Thoracic aorta (tissue), 2 donors: ENCODE results near the gene TAGLN2. TPM values are rescaled to one million over a fixed set of nuclear protein-coding genes. Genes with fewer than 3 reads are reported as not detected.
A peak's percentile ranks its signal among the peaks of the same experiment; 100 is the strongest.
"Not testable (repeated sequence)": the region's sequence is repeated elsewhere in the genome, so short reads cannot be mapped to it uniquely, and the experiment has no call there.

Source experiments
- ATAC-seq: fragments of 150-250 bp; one replicate; pipeline ENCODE4 v1.8.0; 2017; ENCODE audit warnings: low read depth; ENCODE audit not compliant: insufficient number of reproducible peaks, low FRiP score
- DNase-seq: peaks from one replicate; pipeline ENCODE4 v3.0.0-alpha.2; 2020; ENCODE audit warnings: low spot score
- H3K27ac ChIP-seq, 2 donors: fragments of 200-600 bp; sonication (generic); 1 replicate in 1 of 2; 2 replicates in 1 of 2; pipeline ENCODE4 v1.5.1; 2016; ENCODE audit warnings: mild to moderate bottlenecking in 2 of 2, moderate library complexity in 2 of 2
- H3K27me3 ChIP-seq: fragments of 200-600 bp; sonication (generic); replicated peaks from 2 replicates; pipeline ENCODE4 v1.6.0; 2016; ENCODE audit warnings: mild to moderate bottlenecking; ENCODE audit not compliant: insufficient read depth
- H3K36me3 ChIP-seq: fragments of 200-600 bp; sonication (generic); one replicate; pipeline ENCODE4 v1.5.1; 2016
- H3K4me1 ChIP-seq, 2 donors: fragments of 200-600 bp; sonication (generic); 1 replicate in 1 of 2; 2 replicates in 1 of 2; pipeline versions ENCODE4 v1.5.1 to v1.6.0; 2016; ENCODE audit warnings: low read depth in 2 of 2, mild to moderate bottlenecking in 1 of 2; ENCODE audit not compliant: control insufficient read depth in 1 of 2
- H3K4me3 ChIP-seq: fragments of 200-600 bp; sonication (generic); 2 replicates; pipeline ENCODE4 v1.5.1; 2016; ENCODE audit warnings: mild to moderate bottlenecking
- H3K9me3 ChIP-seq: fragments of 200-600 bp; sonication (generic); 2 replicates; pipeline ENCODE4 v1.5.1; 2016
- total RNA-seq, 2 donors: library from RNA; depleted of rRNA; stranded (reverse); fragments of >200 nt; gene quantifications; one replicate each; pipeline versions ENCODE4 v1.1.0 to v1.2.3, GENCODE V29; 2016
- TF ChIP-seq, protein P1 (sequence below): fragments of 200-600 bp; sonication (generic); IDR thresholded peaks from one replicate; pipeline ENCODE4 v1.5.1; 2019; ENCODE audit warnings: antibody characterized with exemption

Gene TAGLN2
- total RNA-seq, 2 donors from 2014 or later = 298 to 352 TPM

DNA sequence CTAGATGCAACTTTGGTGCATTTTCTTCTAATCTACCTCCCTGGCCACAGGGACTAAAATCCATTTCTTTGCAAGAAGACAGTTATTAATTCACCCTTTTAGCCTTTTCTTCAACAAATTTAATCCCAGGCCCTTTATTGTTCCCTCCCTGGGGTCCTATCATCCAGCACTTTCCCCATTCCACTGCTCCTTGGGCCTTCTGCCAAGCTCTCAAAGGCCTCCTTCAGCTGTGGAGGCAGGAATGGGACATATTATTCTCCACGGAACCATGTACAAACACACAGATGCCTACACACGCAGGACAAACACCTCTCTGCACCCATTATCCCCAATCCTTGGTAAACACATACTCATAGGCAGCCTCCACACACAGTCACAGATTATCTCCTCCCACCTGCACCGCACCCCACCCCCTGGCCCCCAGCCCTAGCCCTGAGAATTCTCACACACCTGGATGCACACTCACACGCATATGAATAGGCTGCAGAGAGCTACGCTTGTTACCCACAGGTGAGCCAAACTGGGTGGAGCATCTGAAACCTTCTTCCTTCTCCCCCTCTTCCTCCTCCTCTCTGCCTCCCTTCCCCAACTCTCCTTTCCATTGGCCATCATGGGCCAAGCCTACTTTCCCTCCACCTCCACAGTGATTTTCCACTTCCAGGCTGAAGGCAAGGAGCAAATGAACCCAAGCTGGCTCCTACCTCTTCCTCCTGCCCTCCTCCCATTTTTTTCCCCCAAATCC is 11.7 kb downstream of the TAGLN2 start:
- Histone ChIP-seq H3K27me3 (no peaks in the 10 kb centered on the region), H3K27ac (no peak overlapping the region), H3K4me1 (peaks cover 17 to 55% of the 10 kb centered on the region in 2 donors), H3K36me3 (peaks cover 12% of the 10 kb centered on the region), H3K9me3 (no peaks in the 10 kb centered on the region), H3K4me3 (no peak overlapping the region)
- no peak for DNase-seq
- no peak for ATAC-seq
- TF ChIP-seq, protein P1, sequence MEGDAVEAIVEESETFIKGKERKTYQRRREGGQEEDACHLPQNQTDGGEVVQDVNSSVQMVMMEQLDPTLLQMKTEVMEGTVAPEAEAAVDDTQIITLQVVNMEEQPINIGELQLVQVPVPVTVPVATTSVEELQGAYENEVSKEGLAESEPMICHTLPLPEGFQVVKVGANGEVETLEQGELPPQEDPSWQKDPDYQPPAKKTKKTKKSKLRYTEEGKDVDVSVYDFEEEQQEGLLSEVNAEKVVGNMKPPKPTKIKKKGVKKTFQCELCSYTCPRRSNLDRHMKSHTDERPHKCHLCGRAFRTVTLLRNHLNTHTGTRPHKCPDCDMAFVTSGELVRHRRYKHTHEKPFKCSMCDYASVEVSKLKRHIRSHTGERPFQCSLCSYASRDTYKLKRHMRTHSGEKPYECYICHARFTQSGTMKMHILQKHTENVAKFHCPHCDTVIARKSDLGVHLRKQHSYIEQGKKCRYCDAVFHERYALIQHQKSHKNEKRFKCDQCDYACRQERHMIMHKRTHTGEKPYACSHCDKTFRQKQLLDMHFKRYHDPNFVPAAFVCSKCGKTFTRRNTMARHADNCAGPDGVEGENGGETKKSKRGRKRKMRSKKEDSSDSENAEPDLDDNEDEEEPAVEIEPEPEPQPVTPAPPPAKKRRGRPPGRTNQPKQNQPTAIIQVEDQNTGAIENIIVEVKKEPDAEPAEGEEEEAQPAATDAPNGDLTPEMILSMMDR = no peak

DNA sequence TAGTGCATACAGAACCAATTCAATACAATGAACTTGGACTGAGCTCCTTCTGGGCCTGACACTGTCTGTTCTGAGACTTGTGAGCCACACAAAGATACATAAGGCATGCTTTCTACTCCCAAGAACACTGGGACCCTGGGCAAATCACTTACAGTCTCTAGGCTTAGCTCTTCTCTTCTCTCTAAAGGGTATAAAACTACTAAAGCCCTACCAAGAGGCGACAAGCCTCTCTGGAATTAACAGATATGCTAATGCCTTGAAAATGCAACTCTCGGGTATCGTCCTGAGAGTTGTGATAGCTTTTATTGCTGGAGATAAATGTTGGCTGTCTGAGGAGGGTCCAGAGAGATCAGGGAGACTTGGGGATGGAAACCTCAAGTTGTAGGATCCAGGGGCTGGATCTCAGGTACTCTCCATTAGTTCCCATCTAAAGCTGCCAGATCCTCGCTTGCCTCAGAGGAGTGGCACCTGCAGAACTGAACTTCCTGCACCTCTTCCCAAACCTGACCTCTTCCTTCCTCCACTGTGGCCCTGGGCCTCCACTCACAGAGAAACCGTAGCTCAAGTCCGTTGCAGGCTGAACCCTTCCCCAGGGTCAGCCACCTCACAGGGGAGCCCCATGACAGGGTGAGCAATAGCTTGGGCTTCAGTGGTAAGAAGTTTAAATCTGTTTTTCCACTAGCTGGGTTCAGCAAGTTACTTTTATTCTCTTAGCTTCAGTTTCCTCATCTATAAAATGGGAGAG is 13.8 kb downstream of the TAGLN2 start:
- no peak for DNase-seq
- Histone ChIP-seq H3K9me3 (no peaks in the 10 kb centered on the region), H3K4me1 (peaks cover 12 to 35% of the 10 kb centered on the region in 2 donors), H3K4me3 (no peak overlapping the region), H3K36me3 (no peaks in the 10 kb centered on the region), H3K27ac (peak overlapping the region; percentile 30 to 75), H3K27me3 (no peaks in the 10 kb centered on the region)
- TF ChIP-seq, protein P1 = no peak
- ATAC-seq = no peak

DNA sequence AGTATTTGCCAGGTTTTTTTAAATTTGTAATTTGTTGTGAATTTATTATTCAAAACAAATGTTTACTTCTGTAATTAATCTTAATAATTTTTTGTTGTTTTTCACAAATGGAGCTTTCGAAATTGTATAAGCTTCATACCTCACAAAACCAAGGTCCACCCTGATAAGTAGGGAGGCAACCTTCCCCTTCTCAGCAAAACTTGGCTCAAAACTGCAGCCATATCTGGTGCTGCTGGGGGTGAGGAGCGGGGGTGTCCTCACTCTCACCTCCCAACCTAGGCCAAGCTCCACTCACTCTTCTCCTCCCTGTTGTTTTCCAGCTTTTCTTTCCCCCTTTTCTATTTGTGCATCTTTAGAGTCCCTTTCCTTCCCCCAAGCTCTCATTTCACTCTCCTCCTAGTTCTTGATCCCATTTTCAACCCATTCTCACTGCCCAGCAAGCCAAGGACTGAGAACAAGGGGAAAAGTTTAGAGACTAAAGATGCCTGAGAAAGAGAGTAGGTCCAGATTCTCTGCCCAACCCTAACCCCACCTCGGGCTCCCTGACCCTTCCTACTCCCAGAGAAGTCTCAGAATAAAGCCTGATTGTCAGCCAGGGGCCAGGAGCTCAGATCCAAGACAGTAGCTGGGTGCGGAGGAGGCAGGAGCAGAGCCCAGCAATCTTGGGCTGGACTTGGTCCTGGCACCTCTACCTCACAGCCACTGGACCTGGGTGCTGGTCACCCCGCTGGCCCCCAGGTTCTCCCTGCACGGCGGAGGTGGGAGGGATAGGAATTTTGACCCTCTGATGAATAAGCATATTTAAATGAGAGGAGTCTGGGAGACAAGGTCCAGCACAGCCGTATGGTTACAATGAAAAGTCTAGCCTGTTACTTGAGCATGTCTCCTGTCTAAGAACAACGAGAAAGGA is 17.0 kb downstream of the TAGLN2 start:
- Histone ChIP-seq H3K4me1 (peaks cover 10 to 20% of the 10 kb centered on the region in 2 donors), H3K36me3 (no peaks in the 10 kb centered on the region), H3K27ac (no peak overlapping the region), H3K9me3 (no peaks in the 10 kb centered on the region), H3K4me3 (no peak overlapping the region), H3K27me3 (no peaks in the 10 kb centered on the region)
- TF ChIP-seq, protein P1 = no peak
- no peak for DNase-seq
- no peak for ATAC-seq

DNA sequence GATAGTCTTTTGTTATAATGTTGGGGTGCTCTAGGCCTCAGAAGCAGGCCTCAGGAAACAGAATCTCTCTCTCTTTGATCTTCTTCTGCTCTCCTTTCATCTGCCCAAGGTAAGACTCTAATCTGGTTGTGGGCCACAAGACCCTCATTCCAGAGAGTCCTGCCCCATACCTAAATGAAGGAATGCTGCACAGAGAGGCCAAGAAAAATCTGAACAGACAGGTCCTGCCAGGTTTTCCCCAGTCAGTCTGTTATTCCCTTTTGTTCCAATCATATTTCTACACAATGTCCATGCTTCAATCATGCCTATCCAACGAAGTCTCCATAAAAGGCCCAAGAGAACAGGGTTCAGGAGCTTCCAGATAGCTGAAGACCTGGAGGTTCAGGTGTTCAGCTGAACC is 18.3 kb downstream of the TAGLN2 start:
- no peaks in the 10 kb centered on the region for H3K36me3 ChIP-seq

DNA sequence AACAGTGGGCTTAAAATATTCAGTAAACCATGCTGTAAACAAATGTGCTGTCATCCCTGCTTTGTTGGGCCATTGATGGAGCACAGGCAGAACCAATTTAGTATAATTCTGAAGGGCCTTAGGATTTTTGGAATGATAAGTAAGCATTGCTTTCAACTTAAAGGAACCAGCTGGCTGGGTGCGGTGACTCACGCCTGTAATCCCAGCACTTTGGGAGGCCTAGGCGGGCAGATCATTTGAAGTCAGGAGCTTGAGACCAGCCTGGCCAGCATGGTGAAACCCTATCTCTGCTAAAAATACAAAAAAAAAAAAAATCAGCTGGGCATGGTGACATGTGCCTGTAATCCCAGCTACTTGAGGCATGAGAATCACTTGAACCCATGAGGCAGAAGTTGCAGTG is 21.3 kb downstream of the TAGLN2 start:
- H3K4me3 ChIP-seq, H3K27ac ChIP-seq, H3K9me3 ChIP-seq, H3K36me3 ChIP-seq, DNase-seq, ATAC-seq, H3K27me3 ChIP-seq: not testable (repeated sequence)
- H3K4me1 ChIP-seq = peaks cover 0 to 22% of the 10 kb centered on the region in 2 donors

More for the DNA sequence above, 18.3 kb downstream of the TAGLN2 start:
- H3K27ac ChIP-seq = no peak overlapping the region
- TF ChIP-seq, protein P1 = no peak
- DNase-seq = no peak
- H3K4me3 ChIP-seq = no peak overlapping the region
- ATAC-seq = no peak
- H3K9me3 ChIP-seq = no peaks in the 10 kb centered on the region
- H3K4me1 ChIP-seq = peaks cover 10 to 15% of the 10 kb centered on the region in 2 donors
- no peaks in the 10 kb centered on the region for H3K27me3 ChIP-seq
